Spleen (tissue), 11 donors: ENCODE results near the gene PILRB. TPM values are rescaled to one million over a fixed set of nuclear protein-coding genes. Genes with fewer than 3 reads are reported as not detected.
"Not testable (repeated sequence)": the region's sequence is repeated elsewhere in the genome, so short reads cannot be mapped to it uniquely, and the experiment has no call there.

Experiments
- DNase-seq: peaks from one replicate; pipeline ENCODE4 v3.0.0-alpha.2; 2020
- H3K27ac ChIP-seq, 8 donors: fragments of 200-600 bp; sonication (generic) in 7 of 8; 1 replicate in 4 of 8; 2 replicates in 4 of 8; pipeline versions ENCODE4 v1.5.0 to v1.8.0; 2016 to 2021; ENCODE audit warnings: inconsistent platforms in 4 of 8, mild to moderate bottlenecking in 4 of 8, moderate library complexity in 1 of 8
- H3K27me3 ChIP-seq, 7 donors: fragments of 200-600 bp; sonication (generic) in 6 of 7; replicated peaks in 1 of 7; 1 replicate in 4 of 7; 2 replicates in 3 of 7; pipeline versions ENCODE4 v1.5.0 to v1.8.0; 2016 to 2021; ENCODE audit warnings: inconsistent platforms in 3 of 7, mild to moderate bottlenecking in 1 of 7
- H3K36me3 ChIP-seq, 6 donors: fragments of 200-600 bp; sonication (generic) in 5 of 6; 1 replicate in 4 of 6; 2 replicates in 2 of 6; pipeline versions ENCODE4 v1.5.0 to v1.8.0; 2016 to 2021; ENCODE audit warnings: inconsistent platforms in 2 of 6
- H3K4me1 ChIP-seq, 6 donors: fragments of 200-600 bp; sonication (generic) in 5 of 6; 1 replicate in 3 of 6; 2 replicates in 3 of 6; pipeline versions ENCODE4 v1.5.0 to v1.8.0; 2016 to 2021; ENCODE audit warnings: inconsistent platforms in 3 of 6
- H3K4me3 ChIP-seq, 8 donors: fragments of 200-600 bp; sonication (generic) in 7 of 8; 1 replicate in 4 of 8; 2 replicates in 4 of 8; pipeline versions ENCODE4 v1.5.0 to v1.8.0; 2016 to 2021; ENCODE audit warnings: inconsistent platforms in 4 of 8, mild to moderate bottlenecking in 4 of 8, moderate library complexity in 2 of 8
- H3K9me3 ChIP-seq, 8 donors: fragments of 200-600 bp; sonication (generic) in 7 of 8; 1 replicate in 4 of 8; 2 replicates in 4 of 8; pipeline versions ENCODE4 v1.5.0 to v1.8.0; 2016 to 2021; ENCODE audit warnings: inconsistent platforms in 4 of 8
- CTCF ChIP-seq, 11 experiments: fragments of 200-600 bp in 7 of 11; fragments of 450-650 bp in 4 of 11; sonication (generic) in 4 of 11; IDR thresholded peaks in 8 of 11; conservative IDR thresholded peaks in 3 of 11; 1 replicate in 7 of 11; 2 replicates in 4 of 11; pipeline versions ENCODE4 v1.4.0 to v1.8.0; 2016 to 2021; ENCODE audit warnings: antibody characterized with exemption in 11 of 11, inconsistent platforms in 4 of 11, mild to moderate bottlenecking in 1 of 11
- POLR2A ChIP-seq, 3 donors: fragments of 450-650 bp; IDR thresholded peaks; one replicate each; pipeline ENCODE4 v1.5.1; 2017; ENCODE audit warnings: antibody characterized with exemption in 3 of 3, mild to moderate bottlenecking in 1 of 3
- POLR2AphosphoS5 ChIP-seq, 3 donors: sonication (generic); formaldehyde crosslinking; IDR thresholded peaks; one replicate each; pipeline ENCODE4 v1.5.1; 2017; ENCODE audit warnings: antibody characterized with exemption in 3 of 3
- WGBS, 5 donors: extraction: QIAGEN DNeasy Blood & Tissue Kit in 3 of 5; methylation state at CpG; one replicate each; pipeline versions ENCODE4 v1.1.5 to v1.1.7; 2013 to 2018; 5-methylcytosine and 5-hydroxymethylcytosine counted together
- intact Hi-C: fragments of 100-400 bp; cut with DNase I; formaldehyde crosslinking; loops from one replicate; pipeline ENCODE4 v1.15.0; 2023; ENCODE audit warnings: low total_unique reads
- polyA plus RNA-seq, 3 donors: library from polyadenylated mRNA; stranded (reverse); fragments of 200-250 nt; gene quantifications; one replicate each; pipeline ENCODE4 v1.2.1, GENCODE V29; 2013
- total RNA-seq, 7 donors: library from RNA; depleted of rRNA in 3 of 7; stranded (reverse); fragments of >200 nt in 3 of 7; fragmentation: NEBNext Ultra II Directional in 4 of 7; extraction: Animal tissue kit (Norgen Biotek cat#: 25700) in 4 of 7; gene quantifications; one replicate each; pipeline versions ENCODE4 v1.1.0 to v1.2.1, GENCODE V29; 2016 to 2021
- donor health status: healthy with polysubstance abuse.
- donor health status: DM: no; HTN: no; CAD: no; lungs with moderate emphysema.
- donor health status: DM: no; HTN: no; CAD: no.
- donor health status: Bipolar disorder and iron deficiency.
- donor health status: healthy.
- donor health status: DM: no; HTN: no; CAD: no.
- donor health status: DM: yes; HTN: yes; CAD: no.

PILRB gene
- total and polyA plus RNA-seq, 10 donors, result 56.8 to 114 (median 70.9) TPM

- TF ChIP-seq POLR2A (IDR thresholded peaks at IDR 0.05) (no peak), POLR2AphosphoS5 (IDR thresholded peaks at IDR 0.05) (no peak), CTCF (IDR thresholded peaks at IDR 0.05 in 8 of 11, conservative IDR thresholded peaks at IDR 0.05 in 3 of 11) (no peak)
- intact Hi-C loops, result no loop called here
- peaks cover 0 to 99% (median 53%) of the 10 kb centered on the region in 6 donors for H3K4me1 ChIP-seq
- no peaks in the 10 kb centered on the region for H3K27me3 ChIP-seq
- H3K36me3 ChIP-seq, result peaks cover 0 to 12% (median 0%) of the 10 kb centered on the region in 6 donors
- H3K4me3 ChIP-seq, result peak overlapping the region in 6 of 8 donors; percentile 8 to 63 (median 32)
- WGBS, 5 donors, result 60 to 67% (median 64%) methylated on average over 5 of the region's 5 CpGs
- no peaks in the 10 kb centered on the region for H3K9me3 ChIP-seq
- H3K27ac ChIP-seq, result peak overlapping the region in 4 of 8 donors; percentile 80 to 97 (median 95)
- DNase-seq, result peak; percentile 69
Measured at GRCh38 chr7:100374601-100375000, 16.7 kb downstream of the PILRB start.

GRCh38 chr7:100376066-100376465, 18.1 kb downstream of the PILRB start:
- Histone ChIP-seq H3K27me3 (no peaks in the 10 kb centered on the region), H3K9me3 (no peaks in the 10 kb centered on the region), H3K27ac (peak overlapping the region in 1 of 8 donors; percentile 97), H3K4me1 (peaks cover 0 to 98% (median 51%) of the 10 kb centered on the region in 6 donors), H3K4me3 (peak overlapping the region in 1 of 8 donors; percentile 63), H3K36me3 (peaks cover 0 to 12% (median 0%) of the 10 kb centered on the region in 6 donors)
- no peak for TF ChIP-seq CTCF (IDR thresholded peaks at IDR 0.05 in 8 of 11, conservative IDR thresholded peaks at IDR 0.05 in 3 of 11)
- no peak for TF ChIP-seq POLR2A (IDR thresholded peaks at IDR 0.05)
- no peak for TF ChIP-seq POLR2AphosphoS5 (IDR thresholded peaks at IDR 0.05)
- DNase-seq, result no peak
- WGBS, 5 donors, result 86 to 93% (median 89%) methylated on average over 3 of the region's 3 CpGs
- intact Hi-C loops, result no loop called here

DNA sequence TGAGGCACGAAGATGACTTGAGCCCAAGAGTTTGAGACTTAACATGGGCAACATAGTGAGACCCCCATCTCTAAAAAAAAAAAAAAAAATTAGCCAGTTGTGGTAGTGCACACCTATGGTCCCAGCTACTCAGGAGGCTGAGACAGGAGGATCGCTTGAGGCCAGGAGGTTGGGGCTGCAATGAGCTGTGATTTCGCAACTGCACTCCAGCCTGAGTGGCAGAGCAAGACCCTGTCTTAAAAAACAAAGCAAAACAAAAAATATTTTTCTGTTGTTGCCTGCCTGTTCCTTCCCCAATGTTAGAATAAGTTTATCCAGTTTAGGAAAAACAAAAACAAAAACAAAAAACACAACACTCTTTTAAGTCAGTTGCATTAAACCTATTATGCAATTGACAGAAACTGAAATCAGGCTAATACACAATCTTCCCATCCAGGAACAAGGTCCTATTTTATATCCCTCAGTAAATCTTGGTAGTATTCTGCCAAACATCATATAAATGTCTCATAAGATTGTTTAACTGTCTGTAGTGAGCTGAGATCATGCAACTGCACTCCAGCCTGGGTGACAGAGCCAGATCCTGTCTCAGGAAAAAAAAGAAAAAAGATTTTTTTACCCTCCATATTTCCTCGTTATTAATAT, 20.3 kb downstream of the PILRB start:
- H3K27me3 ChIP-seq, result no peaks in the 10 kb centered on the region
- WGBS, 5 donors, result 82 to 93% (median 88%) methylated on average over 4 of the region's 4 CpGs
- DNase-seq, result no peak
- no peak overlapping the region for H3K4me3 ChIP-seq
- TF ChIP-seq POLR2A (IDR thresholded peaks at IDR 0.05), result no peak
- TF ChIP-seq CTCF (IDR thresholded peaks at IDR 0.05 in 8 of 11, conservative IDR thresholded peaks at IDR 0.05 in 3 of 11), result no peak
- no peak for TF ChIP-seq POLR2AphosphoS5 (IDR thresholded peaks at IDR 0.05)
- intact Hi-C loops, result no loop called here
- peaks cover 0 to 12% (median 0%) of the 10 kb centered on the region in 6 donors for H3K36me3 ChIP-seq
- no peaks in the 10 kb centered on the region for H3K9me3 ChIP-seq
- H3K27ac ChIP-seq, result peak overlapping the region in 4 of 8 donors; percentile 73 to 86 (median 81)
- H3K4me1 ChIP-seq, result peaks cover 0 to 95% (median 37%) of the 10 kb centered on the region in 6 donors

GRCh38 chr7:100380196-100380595, 22.3 kb downstream of the PILRB start:
- TF ChIP-seq CTCF (IDR thresholded peaks at IDR 0.05 in 8 of 11, conservative IDR thresholded peaks at IDR 0.05 in 3 of 11) (no peak), POLR2A (IDR thresholded peaks at IDR 0.05) (no peak), POLR2AphosphoS5 (IDR thresholded peaks at IDR 0.05) (no peak)
- H3K4me3 ChIP-seq, result peak overlapping the region in 1 of 8 donors; percentile 33
- H3K27ac ChIP-seq, result peak overlapping the region in 7 of 8 donors; percentile 20 to 86 (median 73)
- intact Hi-C loops, result no loop called here
- no peak for DNase-seq
- WGBS, 5 donors, result 47 to 57% (median 54%) methylated on average over 4 of the region's 4 CpGs
- no peaks in the 10 kb centered on the region for H3K27me3 ChIP-seq
- H3K4me1 ChIP-seq, result peaks cover 0 to 84% (median 25%) of the 10 kb centered on the region in 6 donors
- no peaks in the 10 kb centered on the region for H3K9me3 ChIP-seq
- peaks cover 0 to 8% (median 0%) of the 10 kb centered on the region in 6 donors for H3K36me3 ChIP-seq

- intact Hi-C loops, H3K27me3 ChIP-seq, H3K36me3 ChIP-seq, H3K9me3 ChIP-seq, H3K4me3 ChIP-seq: not testable (repeated sequence)
- Histone ChIP-seq H3K27ac (peak overlapping the region in 1 of 8 donors; percentile 16), H3K4me1 (peaks cover 0 to 69% (median 20%) of the 10 kb centered on the region in 6 donors)
- DNase-seq, result peak; percentile 75
- WGBS, 5 donors, result 84 to 96% (median 91%) methylated on average over 21 to 49 of the region's 49 CpGs
Measured at GRCh38 chr7:100381531-100382233, 23.8 kb downstream of the PILRB start.
